Suprapubic skin (tissue), 4 donors: ENCODE data around the gene TRAK1. TPM values are rescaled to one million over a fixed set of nuclear protein-coding genes. Genes with fewer than 3 reads are reported as not detected.

Experiments used
- DNase-seq, 2 donors: peaks; one replicate each; pipeline ENCODE4 v3.0.0-alpha.2; 2019; ENCODE audit warnings: low spot score in 2 of 2
- H3K27ac ChIP-seq: fragments of 200-600 bp; sonication (generic); one replicate; pipeline ENCODE4 v1.5.1; 2019
- H3K27me3 ChIP-seq: fragments of 200-600 bp; sonication (generic); one replicate; pipeline ENCODE4 v1.5.1; 2019
- H3K36me3 ChIP-seq: fragments of 200-600 bp; sonication (generic); one replicate; pipeline ENCODE4 v1.5.1; 2019
- H3K4me1 ChIP-seq: fragments of 200-600 bp; sonication (generic); one replicate; pipeline ENCODE4 v1.5.1; 2019
- H3K4me3 ChIP-seq: fragments of 200-600 bp; sonication (generic); one replicate; pipeline ENCODE4 v1.5.1; 2019; ENCODE audit warnings: mild to moderate bottlenecking
- H3K9me3 ChIP-seq: fragments of 200-600 bp; sonication (generic); one replicate; pipeline ENCODE4 v1.5.1; 2019
- CTCF ChIP-seq, 2 donors: fragments of 200-600 bp in 1 of 2; fragments of 450-650 bp in 1 of 2; sonication (generic) in 1 of 2; IDR thresholded peaks; one replicate each; pipeline ENCODE4 v1.5.1; 2016 to 2019; ENCODE audit warnings: antibody characterized with exemption in 2 of 2, mild to moderate bottlenecking in 1 of 2, moderate library complexity in 1 of 2
- EP300 ChIP-seq: sonication (generic); formaldehyde crosslinking; IDR thresholded peaks from one replicate; pipeline ENCODE4 v1.6.1; 2017; ENCODE audit warnings: antibody characterized with exemption
- POLR2A ChIP-seq, 2 donors: fragments of 450-650 bp; IDR thresholded peaks; one replicate each; pipeline ENCODE4 v1.6.1; 2017; ENCODE audit warnings: antibody characterized with exemption in 2 of 2, mild to moderate bottlenecking in 2 of 2, moderate library complexity in 2 of 2
- POLR2AphosphoS5 ChIP-seq, 3 donors: sonication (generic); formaldehyde crosslinking; IDR thresholded peaks; one replicate each; pipeline ENCODE4 v1.6.1; 2017; ENCODE audit warnings: antibody characterized with exemption in 3 of 3
- WGBS: methylation state at CpG from one replicate; pipeline ENCODE4 v1.1.5; 2018; 5-methylcytosine and 5-hydroxymethylcytosine counted together
- total RNA-seq, 4 donors: library from RNA; depleted of rRNA; stranded (reverse); fragments of >200 nt; gene quantifications; one replicate each; pipeline ENCODE4 v1.1.0, GENCODE V29; 2016

TRAK1 gene
- total RNA-seq, 4 donors from 2014 or later = 78.3 to 214 (median 86.4) TPM

- Histone ChIP-seq H3K4me3 (no peak overlapping the region), H3K36me3 (no peaks in the 10 kb centered on the region), H3K9me3 (no peaks in the 10 kb centered on the region), H3K27me3 (no peaks in the 10 kb centered on the region), H3K27ac (no peak overlapping the region), H3K4me1 (peaks cover 51% of the 10 kb centered on the region)
- WGBS = 93% methylated on average over 1 of the region's 1 CpG
- DNase-seq = no peak
- TF ChIP-seq EP300 = no peak
- no peak for TF ChIP-seq CTCF (IDR thresholded peaks at IDR 0.05)
- TF ChIP-seq POLR2A (IDR thresholded peaks at IDR 0.05) = no peak
- TF ChIP-seq POLR2AphosphoS5 (IDR thresholded peaks at IDR 0.05) = no peak
Observed at GRCh38 chr3:42116466-42116865, 25.3 kb downstream of the TRAK1 start.

GRCh38 chr3:42117175-42118008, 26.2 kb downstream of the TRAK1 start:
- H3K27me3 ChIP-seq = no peaks in the 10 kb centered on the region
- DNase-seq = peak in 1 of 2 donors; percentile 67
- TF ChIP-seq CTCF (IDR thresholded peaks at IDR 0.05) (peak; percentile 13 to 58), POLR2AphosphoS5 (IDR thresholded peaks at IDR 0.05) (no peak)
- WGBS = 23% methylated on average over 14 of the region's 14 CpGs
- H3K4me3 ChIP-seq = no peak overlapping the region
- no peak overlapping the region for H3K27ac ChIP-seq
- peaks cover 58% of the 10 kb centered on the region for H3K4me1 ChIP-seq
- H3K9me3 ChIP-seq = no peaks in the 10 kb centered on the region
- H3K36me3 ChIP-seq = no peaks in the 10 kb centered on the region

GRCh38 chr3:42118762-42119361, 27.7 kb downstream of the TRAK1 start:
- no peak for TF ChIP-seq EP300
- peak in 1 of 2 donors; percentile 9 for TF ChIP-seq CTCF (IDR thresholded peaks at IDR 0.05)
- H3K27ac ChIP-seq = peak overlapping the region; percentile 41
- no peaks in the 10 kb centered on the region for H3K36me3 ChIP-seq
- no peaks in the 10 kb centered on the region for H3K27me3 ChIP-seq
- DNase-seq = peak in 1 of 2 donors; percentile 54
- WGBS = 79% methylated on average over 2 of the region's 2 CpGs
- H3K4me1 ChIP-seq = peaks cover 73% of the 10 kb centered on the region
- H3K4me3 ChIP-seq = no peak overlapping the region
- H3K9me3 ChIP-seq = no peaks in the 10 kb centered on the region

- H3K36me3 ChIP-seq = no peaks in the 10 kb centered on the region
Observed at GRCh38 chr3:42119561-42120355, 28.6 kb downstream of the TRAK1 start.

More at GRCh38 chr3:42119561-42120355, 28.6 kb downstream of the TRAK1 start:
- no peak overlapping the region for H3K4me3 ChIP-seq
- H3K9me3 ChIP-seq = no peaks in the 10 kb centered on the region
- peak in 1 of 2 donors; percentile 67 for DNase-seq
- no peak overlapping the region for H3K27ac ChIP-seq
- TF ChIP-seq EP300 (no peak), POLR2A (IDR thresholded peaks at IDR 0.05) (no peak), CTCF (IDR thresholded peaks at IDR 0.05) (no peak), POLR2AphosphoS5 (IDR thresholded peaks at IDR 0.05) (no peak)
- H3K27me3 ChIP-seq = no peaks in the 10 kb centered on the region
- H3K4me1 ChIP-seq = peaks cover 82% of the 10 kb centered on the region
- WGBS = 80% methylated on average over 7 of the region's 7 CpGs
